Stomach smooth muscle (tissue), 2 donors: Measurements from ENCODE around the gene DPYD.

ENCODE experiments used
- H3K27ac ChIP-seq: one replicate; pipeline ENCODE4 v1.7.0; 2013; ENCODE audit warnings: mild to moderate bottlenecking, low read length, inconsistent platforms
- H3K27me3 ChIP-seq, 2 donors: one replicate each; pipeline ENCODE4 v1.7.0; 2013; ENCODE audit warnings: low read length in 2 of 2; ENCODE audit not compliant: insufficient read depth in 2 of 2, control insufficient read depth in 1 of 2
- H3K36me3 ChIP-seq, 2 donors: one replicate each; pipeline ENCODE4 v1.7.0; 2013; ENCODE audit warnings: low read length in 2 of 2; ENCODE audit not compliant: control insufficient read depth in 2 of 2, insufficient read depth in 2 of 2
- H3K4me1 ChIP-seq: one replicate; pipeline ENCODE4 v1.7.0; 2013; ENCODE audit warnings: low read length; ENCODE audit not compliant: control insufficient read depth, insufficient read depth
- H3K4me3 ChIP-seq, 2 donors: one replicate each; pipeline ENCODE4 v1.7.0; 2013; ENCODE audit warnings: low read length in 2 of 2
- H3K9ac ChIP-seq, 2 donors: one replicate each; pipeline ENCODE4 v1.7.0; 2013; ENCODE audit warnings: low read length in 2 of 2, mild to moderate bottlenecking in 1 of 2
- H3K9me3 ChIP-seq, 2 donors: one replicate each; pipeline ENCODE4 v1.7.0; 2013; ENCODE audit warnings: low read length in 2 of 2; ENCODE audit not compliant: control insufficient read depth in 2 of 2
- donor health status: healthy.
- donor health status: Pancreatic carcinoma.

The DPYD gene

DNA sequence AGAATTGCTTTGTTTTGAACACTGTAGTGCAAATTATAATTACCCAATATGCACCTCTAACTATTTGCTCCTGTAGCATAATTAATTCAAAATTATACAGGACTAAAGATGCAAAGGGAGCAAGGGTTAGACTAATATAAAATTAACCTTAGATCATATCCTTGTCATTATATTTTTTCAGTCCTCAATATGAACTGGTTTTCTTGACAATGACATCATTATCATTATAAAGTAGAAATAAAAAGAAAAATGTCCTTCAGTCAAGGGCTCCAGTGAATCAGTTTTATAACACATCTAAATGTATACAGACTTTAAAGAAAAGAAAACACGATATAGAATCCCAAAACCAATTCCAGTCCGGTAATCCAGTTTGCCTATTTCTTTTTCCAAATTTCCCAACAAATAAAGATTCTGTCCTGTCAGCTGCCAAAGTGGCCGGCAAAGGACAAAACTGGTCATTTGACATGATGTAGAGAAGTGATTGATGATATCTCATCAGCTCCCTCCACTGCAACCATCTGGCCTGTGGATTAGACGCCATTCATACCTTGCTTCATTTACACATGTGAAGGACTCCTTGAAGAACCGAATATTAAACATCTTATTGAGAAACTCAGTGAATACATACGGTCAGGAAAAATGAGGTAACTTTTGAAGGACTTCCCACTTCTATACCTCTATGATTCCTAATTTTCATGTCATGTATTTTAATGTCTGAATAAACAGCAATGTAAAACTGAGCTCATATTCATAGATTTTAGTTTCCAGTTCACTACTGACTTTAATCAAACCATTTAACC lies 15.5 kb downstream of the DPYD start:
- Histone ChIP-seq H3K9ac (no peak overlapping the region), H3K27ac (no peak overlapping the region), H3K36me3 (no peaks in the 10 kb centered on the region), H3K9me3 (no peaks in the 10 kb centered on the region), H3K27me3 (no peaks in the 10 kb centered on the region), H3K4me3 (no peak overlapping the region), H3K4me1 (peaks cover 5% of the 10 kb centered on the region)

DNA sequence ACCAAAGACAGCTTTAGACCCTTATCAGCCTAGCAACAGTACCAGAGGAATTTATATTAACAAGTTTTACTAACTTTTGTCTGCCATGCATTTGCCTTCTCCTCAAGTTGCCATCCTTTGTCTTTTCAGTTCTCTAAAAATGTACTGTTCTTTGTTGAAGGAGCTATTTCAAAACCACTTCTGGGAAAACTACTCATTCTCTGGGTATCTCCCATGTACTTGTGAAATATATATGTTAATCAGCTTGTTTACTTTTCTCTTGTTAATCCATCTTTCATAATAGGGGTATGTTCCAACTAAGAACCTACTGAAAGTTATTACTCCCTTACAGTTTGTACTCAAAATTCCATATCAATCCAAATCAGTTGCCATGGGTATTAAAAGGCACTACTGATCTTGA lies 16.3 kb downstream of the DPYD start:
- Histone ChIP-seq H3K4me3 (no peak overlapping the region), H3K36me3 (no peaks in the 10 kb centered on the region), H3K4me1 (peaks cover 5% of the 10 kb centered on the region)

DNA sequence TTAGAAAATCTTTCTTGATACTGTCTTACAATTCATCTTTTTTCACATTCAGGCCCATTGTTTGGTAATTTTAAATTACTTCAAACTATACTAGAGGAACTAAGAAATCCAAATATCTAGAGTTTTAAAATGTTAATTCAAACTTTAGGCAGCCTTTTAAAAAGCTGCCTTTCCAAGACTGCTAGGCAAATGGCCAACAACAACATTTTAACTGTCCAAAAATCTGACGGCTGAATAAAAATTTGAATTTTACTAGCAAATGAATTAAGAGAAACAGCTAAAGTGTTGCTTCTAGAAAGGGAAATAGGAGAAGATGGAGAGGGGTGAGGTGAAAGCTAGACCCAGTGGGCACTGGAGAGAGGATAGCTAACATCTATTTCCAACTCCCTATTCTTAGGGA lies 17.2 kb downstream of the DPYD start:
- Histone ChIP-seq H3K9me3 (peaks cover 0 to 1% of the 10 kb centered on the region in 2 donors), H3K4me1 (peaks cover 8% of the 10 kb centered on the region), H3K9ac (no peak overlapping the region), H3K4me3 (no peak overlapping the region), H3K27me3 (no peaks in the 10 kb centered on the region), H3K27ac (no peak overlapping the region), H3K36me3 (no peaks in the 10 kb centered on the region)

More for the DNA sequence above, 16.3 kb downstream of the DPYD start:
- Histone ChIP-seq H3K27me3 (no peaks in the 10 kb centered on the region), H3K9me3 (no peaks in the 10 kb centered on the region), H3K9ac (no peak overlapping the region), H3K27ac (no peak overlapping the region)

DNA sequence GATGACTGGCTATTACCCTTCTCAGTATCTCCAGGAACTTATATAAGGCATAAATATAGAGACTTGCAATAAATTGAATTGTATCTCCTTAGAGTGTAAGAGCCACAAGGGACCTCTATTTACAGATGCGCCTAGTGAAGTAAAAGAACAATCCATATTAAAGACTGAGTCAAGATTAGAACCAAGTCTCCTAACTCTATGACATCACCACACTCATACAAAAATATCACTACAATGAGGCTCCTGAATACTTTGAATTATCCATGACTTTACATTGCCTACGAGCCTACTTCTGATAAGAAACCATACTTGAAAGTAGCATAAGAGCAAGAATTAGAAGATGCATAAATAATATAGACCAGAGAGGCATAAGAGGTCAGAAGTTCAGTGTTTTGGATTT lies 18.8 kb downstream of the DPYD start:
- Histone ChIP-seq H3K36me3 (no peaks in the 10 kb centered on the region), H3K27ac (no peak overlapping the region)

DNA sequence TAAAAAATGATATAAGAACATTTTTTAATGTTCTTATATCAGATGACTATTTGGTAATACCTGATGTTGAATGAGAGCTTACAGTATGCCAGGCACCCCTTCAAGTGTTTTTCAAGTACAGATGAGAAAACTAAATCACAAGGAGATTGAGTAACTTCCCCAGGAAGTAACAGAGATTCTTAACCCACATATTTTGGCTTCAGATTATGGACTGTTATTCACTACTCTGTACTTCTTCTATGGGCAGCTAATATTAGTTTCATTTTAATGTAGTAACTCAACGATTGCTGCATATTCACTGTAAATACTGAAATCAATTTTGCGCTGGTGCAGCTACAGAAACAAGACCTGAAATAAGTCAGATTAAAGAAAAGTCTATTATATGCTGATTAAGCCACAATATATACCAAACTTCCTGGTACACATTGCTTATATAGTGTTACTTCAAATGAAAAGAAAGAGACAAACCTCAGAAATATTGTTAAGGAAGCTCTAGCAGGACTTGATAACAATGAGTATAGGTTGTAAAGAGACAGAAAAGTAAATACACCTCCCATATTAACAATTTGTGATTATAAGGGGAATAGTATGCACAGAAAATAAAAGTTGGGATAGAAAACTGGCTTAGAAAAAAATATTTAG lies 19.7 kb downstream of the DPYD start:
- no peak overlapping the region for H3K9ac ChIP-seq
- peaks cover 8% of the 10 kb centered on the region for H3K4me1 ChIP-seq
- no peak overlapping the region for H3K4me3 ChIP-seq
- no peaks in the 10 kb centered on the region for H3K36me3 ChIP-seq
- peaks cover 0 to 4% of the 10 kb centered on the region in 2 donors for H3K9me3 ChIP-seq
- no peaks in the 10 kb centered on the region for H3K27me3 ChIP-seq
- no peak overlapping the region for H3K27ac ChIP-seq

More for the DNA sequence above, 18.8 kb downstream of the DPYD start:
- Histone ChIP-seq H3K9ac (no peak overlapping the region), H3K4me3 (no peak overlapping the region), H3K27me3 (no peaks in the 10 kb centered on the region), H3K4me1 (peaks cover 8% of the 10 kb centered on the region), H3K9me3 (peaks cover 0 to 4% of the 10 kb centered on the region in 2 donors)

DNA sequence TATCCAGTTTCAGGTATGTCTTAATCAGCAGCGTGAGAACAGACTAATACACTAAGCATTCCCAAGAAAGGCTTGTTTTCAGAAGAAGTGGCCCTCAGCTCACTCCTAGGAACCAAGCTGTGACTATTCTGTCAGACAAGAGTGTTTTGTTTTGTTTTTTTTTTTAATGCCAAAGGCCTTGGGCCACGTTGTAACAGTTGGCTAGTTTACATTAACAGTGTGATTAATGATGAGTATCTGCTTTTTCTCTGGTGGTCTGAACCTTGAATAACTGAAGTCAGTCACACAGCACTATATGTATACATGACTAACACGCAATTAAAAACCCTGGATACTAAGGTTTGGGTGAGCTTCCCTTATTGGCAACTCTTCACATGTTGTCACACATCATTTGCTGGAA lies 21.9 kb downstream of the DPYD start:
- Histone ChIP-seq H3K4me1 (peaks cover 8% of the 10 kb centered on the region), H3K27ac (no peak overlapping the region), H3K36me3 (no peaks in the 10 kb centered on the region), H3K4me3 (no peak overlapping the region), H3K9me3 (peaks cover 0 to 4% of the 10 kb centered on the region in 2 donors), H3K27me3 (no peaks in the 10 kb centered on the region), H3K9ac (no peak overlapping the region)

DNA sequence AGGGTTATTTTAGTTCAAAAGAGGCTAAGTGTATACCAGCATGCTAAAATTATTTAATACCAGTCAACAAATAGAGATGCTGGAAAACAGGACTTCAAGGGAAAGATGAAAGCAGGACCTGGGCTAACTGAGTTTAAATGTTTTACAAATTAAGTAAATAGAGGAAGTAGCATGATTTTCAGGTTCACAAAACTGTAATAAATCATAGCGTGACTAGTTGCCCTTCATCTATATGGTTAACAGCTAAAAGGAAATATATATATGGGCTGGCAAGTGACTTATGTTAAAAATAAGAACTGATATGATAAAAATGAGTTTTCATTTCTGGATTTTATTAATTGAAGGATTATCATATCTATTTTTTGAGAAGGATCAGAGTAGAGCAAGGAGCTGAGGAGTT lies 25.6 kb downstream of the DPYD start:
- no peak overlapping the region for H3K4me3 ChIP-seq
- H3K36me3 ChIP-seq, result no peaks in the 10 kb centered on the region
- H3K27me3 ChIP-seq, result no peaks in the 10 kb centered on the region
- H3K9ac ChIP-seq, result no peak overlapping the region
- no peak overlapping the region for H3K27ac ChIP-seq
- H3K9me3 ChIP-seq, result peaks cover 0 to 4% of the 10 kb centered on the region in 2 donors
- H3K4me1 ChIP-seq, result peaks cover 4% of the 10 kb centered on the region

DNA sequence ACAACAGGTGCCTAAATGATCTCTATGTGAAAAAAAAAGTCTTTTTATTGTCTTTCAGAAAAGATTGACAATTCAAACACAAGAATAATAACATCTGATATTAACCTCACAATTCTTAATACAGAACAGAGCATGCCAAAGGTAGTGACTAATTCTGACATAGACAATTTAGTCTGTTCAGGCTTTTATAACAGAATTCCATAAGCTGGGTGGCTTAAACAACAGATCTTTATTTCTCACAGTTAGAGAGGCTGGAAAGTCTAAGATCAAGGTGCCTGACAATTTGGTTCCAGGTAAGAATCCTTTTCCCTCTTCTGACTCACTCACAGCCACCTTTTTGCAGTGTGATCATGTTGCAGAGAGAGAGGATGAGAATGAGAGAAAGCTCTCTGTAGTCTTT lies 27.0 kb downstream of the DPYD start:
- Histone ChIP-seq H3K27me3 (no peaks in the 10 kb centered on the region), H3K9me3 (peaks cover 0 to 4% of the 10 kb centered on the region in 2 donors), H3K4me3 (no peak overlapping the region), H3K9ac (no peak overlapping the region), H3K4me1 (peaks cover under 1% of the 10 kb centered on the region), H3K27ac (no peak overlapping the region), H3K36me3 (no peaks in the 10 kb centered on the region)

DNA sequence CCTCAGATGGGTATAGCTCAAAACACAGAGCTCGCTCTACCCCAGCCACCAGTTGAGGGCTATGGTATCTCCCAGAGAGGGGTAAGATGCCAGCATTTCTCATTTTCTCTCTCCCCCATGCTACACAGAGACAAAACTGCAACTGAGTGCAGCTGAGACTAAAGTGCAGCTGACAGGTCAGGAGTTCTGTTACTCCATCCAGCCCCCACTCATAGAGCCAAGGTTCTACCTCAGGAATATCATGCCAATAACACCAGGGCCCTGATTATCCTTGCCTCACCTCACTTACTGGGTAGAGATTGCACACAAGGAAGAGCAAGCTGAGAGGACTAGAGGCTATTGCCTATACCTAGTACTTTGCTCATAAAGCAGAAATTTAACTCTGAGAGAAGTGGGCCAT lies 34.6 kb downstream of the DPYD start:
- H3K9me3 ChIP-seq, result peaks cover 0 to 5% of the 10 kb centered on the region in 2 donors
- H3K4me1 ChIP-seq, result no peaks in the 10 kb centered on the region
- no peak overlapping the region for H3K27ac ChIP-seq

DNA sequence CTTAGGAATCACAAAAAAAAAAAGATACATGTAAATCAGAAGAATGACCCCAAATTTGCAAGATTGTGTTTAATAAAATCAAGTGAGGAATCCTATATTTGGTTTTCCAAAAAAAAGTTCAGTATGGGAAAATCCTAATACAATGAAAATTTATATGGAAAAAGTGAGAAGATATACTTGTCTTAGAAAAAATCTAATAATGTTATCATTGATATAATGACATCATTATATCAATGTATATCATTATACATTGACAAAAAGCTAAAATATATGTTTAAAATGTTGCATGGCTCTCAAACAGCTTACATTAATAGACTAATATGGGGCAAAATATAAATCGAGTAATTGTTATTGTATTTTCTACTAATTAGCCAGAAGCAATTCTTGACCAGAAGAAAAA lies 37.0 kb downstream of the DPYD start:
- no peaks in the 10 kb centered on the region for H3K27me3 ChIP-seq
- no peaks in the 10 kb centered on the region for H3K4me1 ChIP-seq
- no peak overlapping the region for H3K4me3 ChIP-seq
- H3K9ac ChIP-seq, result no peak overlapping the region
- no peaks in the 10 kb centered on the region for H3K36me3 ChIP-seq
- peaks cover 0 to 5% of the 10 kb centered on the region in 2 donors for H3K9me3 ChIP-seq
- H3K27ac ChIP-seq, result no peak overlapping the region

More for the DNA sequence above, 34.6 kb downstream of the DPYD start:
- Histone ChIP-seq H3K36me3 (no peaks in the 10 kb centered on the region), H3K27me3 (no peaks in the 10 kb centered on the region), H3K4me3 (no peak overlapping the region), H3K9ac (no peak overlapping the region)

DNA sequence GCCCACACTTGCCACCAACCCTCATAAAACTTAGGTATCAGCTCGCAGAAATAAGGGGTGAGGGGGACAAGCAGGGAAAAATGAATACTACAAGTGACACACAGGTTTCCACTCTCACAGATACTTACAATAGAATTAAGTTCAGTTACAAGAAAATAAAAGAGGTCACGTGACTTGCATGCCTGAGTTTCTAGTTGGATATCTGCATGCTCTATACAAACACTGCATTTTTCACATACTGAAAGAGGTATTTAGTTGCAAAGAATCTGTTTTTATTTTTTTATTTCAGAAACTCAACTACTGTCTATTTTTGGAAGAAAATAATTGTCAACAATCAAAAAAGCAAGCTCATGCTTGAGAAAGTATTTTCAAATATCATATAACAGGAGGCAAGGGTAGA lies 43.5 kb downstream of the DPYD start:
- Histone ChIP-seq H3K9me3 (no peaks in the 10 kb centered on the region), H3K27ac (no peak overlapping the region), H3K27me3 (no peaks in the 10 kb centered on the region), H3K9ac (no peak overlapping the region), H3K4me3 (no peak overlapping the region), H3K36me3 (no peaks in the 10 kb centered on the region), H3K4me1 (no peaks in the 10 kb centered on the region)
